HEK293 (cell line): ENCODE data around the gene ERO1B.

Source experiments
- CTCF ChIP-seq: fragments of 450-650 bp; formaldehyde crosslinking; IDR thresholded peaks from 2 replicates; pipeline ENCODE4 v1.5.1; 2016; ENCODE audit warnings: missing biosample characterization, missing genetic modification characterization
- HOXD13 ChIP-seq: sonication (generic); formaldehyde crosslinking; IDR thresholded peaks from 2 replicates; pipeline ENCODE4 v1.8.0; 2022; ENCODE audit warnings: missing genetic modification reagents, borderline replicate concordance
- PRDM10 ChIP-seq: fragments of 450-650 bp; formaldehyde crosslinking; IDR thresholded peaks from 2 replicates; pipeline ENCODE4 v1.5.1; 2016; ENCODE audit warnings: missing biosample characterization, missing genetic modification characterization
- REST ChIP-seq: fragments of 450-650 bp; formaldehyde crosslinking; IDR thresholded peaks from 2 replicates; pipeline ENCODE4 v1.5.1; 2016; ENCODE audit warnings: missing biosample characterization, missing genetic modification characterization
- YY1 ChIP-seq: fragments of 450-650 bp; formaldehyde crosslinking; IDR thresholded peaks from 2 replicates; pipeline ENCODE4 v1.5.1; 2018; ENCODE audit warnings: missing biosample characterization, missing genetic modification characterization
- ZNF138 ChIP-seq: fragments of 450-650 bp; formaldehyde crosslinking; IDR thresholded peaks from 2 replicates; pipeline ENCODE4 v1.5.1; 2016; ENCODE audit warnings: missing biosample characterization, missing genetic modification characterization, borderline replicate concordance
- ZNF175 ChIP-seq: fragments of 450-650 bp; formaldehyde crosslinking; IDR thresholded peaks from 2 replicates; pipeline ENCODE4 v1.5.1; 2016; ENCODE audit warnings: missing biosample characterization, missing genetic modification characterization
- TF ChIP-seq, protein P1 (sequence below): fragments of 450-650 bp; formaldehyde crosslinking; optimal IDR thresholded peaks from 2 replicates; pipeline ENCODE3; 2016; ENCODE audit warnings: missing biosample characterization, mild to moderate bottlenecking, missing genetic modification characterization
- TF ChIP-seq, protein P2 (sequence below): sonication (generic); formaldehyde crosslinking; IDR thresholded peaks from 2 replicates; pipeline ENCODE4 v1.8.1; 2022; ENCODE audit warnings: mild to moderate bottlenecking, moderate library complexity, missing genetic modification reagents

- TF ChIP-seq ZNF138 (no peak), CTCF (tag by site-specific recombination) (no peak), ZNF175 (tag by site-specific recombination) (no peak), YY1 (no peak), REST (tag by site-specific recombination) (no peak), PRDM10 (tag by site-specific recombination) (no peak), HOXD13 (CRISPR knock-in tag) (no peak)
- TF ChIP-seq, protein P1, sequence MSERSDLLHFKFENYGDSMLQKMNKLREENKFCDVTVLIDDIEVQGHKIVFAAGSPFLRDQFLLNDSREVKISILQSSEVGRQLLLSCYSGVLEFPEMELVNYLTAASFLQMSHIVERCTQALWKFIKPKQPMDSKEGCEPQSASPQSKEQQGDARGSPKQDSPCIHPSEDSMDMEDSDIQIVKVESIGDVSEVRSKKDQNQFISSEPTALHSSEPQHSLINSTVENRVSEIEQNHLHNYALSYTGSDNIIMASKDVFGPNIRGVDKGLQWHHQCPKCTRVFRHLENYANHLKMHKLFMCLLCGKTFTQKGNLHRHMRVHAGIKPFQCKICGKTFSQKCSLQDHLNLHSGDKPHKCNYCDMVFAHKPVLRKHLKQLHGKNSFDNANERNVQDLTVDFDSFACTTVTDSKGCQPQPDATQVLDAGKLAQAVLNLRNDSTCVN (tag by site-specific recombination): no peak
- TF ChIP-seq, protein P2, sequence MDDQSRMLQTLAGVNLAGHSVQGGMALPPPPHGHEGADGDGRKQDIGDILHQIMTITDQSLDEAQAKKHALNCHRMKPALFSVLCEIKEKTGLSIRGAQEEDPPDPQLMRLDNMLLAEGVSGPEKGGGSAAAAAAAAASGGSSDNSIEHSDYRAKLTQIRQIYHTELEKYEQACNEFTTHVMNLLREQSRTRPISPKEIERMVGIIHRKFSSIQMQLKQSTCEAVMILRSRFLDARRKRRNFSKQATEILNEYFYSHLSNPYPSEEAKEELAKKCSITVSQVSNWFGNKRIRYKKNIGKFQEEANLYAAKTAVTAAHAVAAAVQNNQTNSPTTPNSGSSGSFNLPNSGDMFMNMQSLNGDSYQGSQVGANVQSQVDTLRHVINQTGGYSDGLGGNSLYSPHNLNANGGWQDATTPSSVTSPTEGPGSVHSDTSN (CRISPR knock-in tag): no peak
Measured at GRCh38 chr1:236280438-236281197, 1.1 kb downstream of the ERO1B start.
